Calu3 (cell line): Measurements from ENCODE around the gene STX17. TPM values are rescaled to one million over a fixed set of nuclear protein-coding genes. Genes with fewer than 3 reads are reported as not detected.

Source experiments
- BruUV-seq: library from RNA; stranded (reverse); fragments of 400-500 nt; replicated peaks from 2 replicates; lab custom pipeline; 2021; lab: Mats Ljungman, UMichigan
- CTCF ChIA-PET: fragments of 300-600 bp; sonication (Branson Sonifier 250); formaldehyde crosslinking; loops from one replicate; lab custom pipeline; 2022; ENCODE audit warnings: antibody characterized with exemption; lab: Charles Lee
- DNase-seq: peaks from one replicate; pipeline ENCODE4 v3.0.0; 2022
- H3K27ac Mint-ChIP-seq: one replicate; pipeline ENCODE4 v1.8.0; 2022; ENCODE audit warnings: mixed read lengths; ENCODE audit not compliant: unreplicated experiment
- H3K27me3 Mint-ChIP-seq: one replicate; pipeline ENCODE4 v1.8.0; 2022; ENCODE audit warnings: mixed read lengths; ENCODE audit not compliant: unreplicated experiment
- H3K36me3 Mint-ChIP-seq: one replicate; pipeline ENCODE4 v1.8.0; 2022; ENCODE audit warnings: mild to moderate bottlenecking, moderate library complexity, mixed read lengths; ENCODE audit not compliant: insufficient read depth, unreplicated experiment
- H3K4me1 Mint-ChIP-seq: one replicate; pipeline ENCODE4 v1.8.0; 2022; ENCODE audit warnings: mild to moderate bottlenecking, low read depth, mixed read lengths; ENCODE audit not compliant: unreplicated experiment
- H3K4me3 Mint-ChIP-seq: one replicate; pipeline ENCODE4 v1.8.0; 2022; ENCODE audit warnings: mild to moderate bottlenecking, low read depth, moderate library complexity, mixed read lengths; ENCODE audit not compliant: unreplicated experiment
- H3K9me3 Mint-ChIP-seq: one replicate; pipeline ENCODE4 v1.8.0; 2022; ENCODE audit warnings: low read depth, mixed read lengths; ENCODE audit not compliant: unreplicated experiment
- CTCF ChIP-seq: fragments of 200-600 bp; IDR thresholded peaks from one replicate; pipeline ENCODE4 v1.8.0; 2022; ENCODE audit warnings: antibody characterized with exemption; ENCODE audit not compliant: unreplicated experiment
- intact Hi-C: fragments of 100-400 bp; cut with micrococcal nuclease; formaldehyde crosslinking; loops from one replicate; pipeline ENCODE4 v1.10.0; 2022; ENCODE audit not compliant: unreplicated experiment
- total RNA-seq: library from RNA; stranded (reverse); gene quantifications from 2 replicates; pipeline ENCODE4 v1.2.3, GENCODE V29; 2022

STX17 gene
- total RNA-seq, 1 experiment from 2014 or later: 21.5 TPM

DNA sequence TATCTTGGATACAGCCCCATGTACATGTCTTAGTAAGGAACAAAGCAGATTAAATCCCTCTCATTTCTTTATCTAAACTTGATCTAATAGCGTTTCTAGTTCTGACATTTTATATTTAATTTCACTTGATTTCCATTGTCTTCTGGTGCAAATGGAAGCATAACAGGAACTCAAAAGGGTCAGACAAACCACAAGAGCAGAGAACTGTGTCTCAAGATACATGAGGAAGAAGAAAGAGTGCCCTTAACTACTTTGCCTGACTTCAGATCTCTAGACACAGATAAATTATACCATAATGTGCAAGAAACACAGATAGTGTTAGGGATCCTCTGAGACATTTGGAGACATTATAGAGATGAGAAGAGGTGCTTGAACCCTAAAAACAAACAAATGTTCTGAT is 20.7 kb upstream of the STX17 start:
- Mint-ChIP-seq H3K4me3 (no peak overlapping the region), H3K27ac (no peak overlapping the region), H3K27me3 (no peaks in the 10 kb centered on the region), H3K9me3 (no peaks in the 10 kb centered on the region), H3K4me1 (no peaks in the 10 kb centered on the region), H3K36me3 (no peaks in the 10 kb centered on the region)
- no peak for DNase-seq
- no TSS peak for BruUV-seq
- TF ChIP-seq CTCF: no peak
- CTCF ChIA-PET: no interaction called here
- intact Hi-C loops: no loop called here

- no peak for DNase-seq
- no TSS peak for BruUV-seq
- H3K4me1 Mint-ChIP-seq: no peaks in the 10 kb centered on the region
- CTCF ChIA-PET: no interaction called here
- H3K36me3 Mint-ChIP-seq: no peaks in the 10 kb centered on the region
- intact Hi-C loops: no loop called here
- no peaks in the 10 kb centered on the region for H3K27me3 Mint-ChIP-seq
- H3K4me3 Mint-ChIP-seq: no peak overlapping the region
- no peaks in the 10 kb centered on the region for H3K9me3 Mint-ChIP-seq
- no peak for TF ChIP-seq CTCF
- H3K27ac Mint-ChIP-seq: no peak overlapping the region
Measured at GRCh38 chr9:99889120-99889519, 17.3 kb upstream of the STX17 start.

GRCh38 chr9:99894826-99895225 is 11.6 kb upstream of the STX17 start:
- Mint-ChIP-seq H3K4me3 (no peak overlapping the region), H3K27me3 (peaks cover 8% of the 10 kb centered on the region), H3K27ac (no peak overlapping the region), H3K4me1 (no peaks in the 10 kb centered on the region), H3K9me3 (no peaks in the 10 kb centered on the region), H3K36me3 (no peaks in the 10 kb centered on the region)
- no peak for TF ChIP-seq CTCF
- intact Hi-C loops: no loop called here
- CTCF ChIA-PET: no interaction called here
- no peak for DNase-seq
- no TSS peak for BruUV-seq

- BruUV-seq: no TSS peak
- Mint-ChIP-seq H3K27ac (no peak overlapping the region), H3K36me3 (no peaks in the 10 kb centered on the region), H3K9me3 (no peaks in the 10 kb centered on the region), H3K4me3 (no peak overlapping the region), H3K4me1 (no peaks in the 10 kb centered on the region), H3K27me3 (peaks cover 8% of the 10 kb centered on the region)
- intact Hi-C loops: no loop called here
- TF ChIP-seq CTCF: no peak
- CTCF ChIA-PET: no interaction called here
- DNase-seq: no peak
Measured at GRCh38 chr9:99895510-99895909, 10.9 kb upstream of the STX17 start.
